GM23338 (cell line): ENCODE data around the gene IL12RB1. TPM values are rescaled to one million over a fixed set of nuclear protein-coding genes. Genes with fewer than 3 reads are reported as not detected.
A peak's percentile ranks its signal among the peaks of the same experiment; 100 is the strongest.

Experiments
- ATAC-seq: fragments of 200-7000 bp; cut with Tn5 transposase; 3 replicates; pipeline ENCODE4 v1.9.1; 2020
- DNase-seq: peaks from one replicate; pipeline ENCODE4 v3.0.0-alpha.2; 2015; ENCODE audit warnings: low spot score
- H2AFZ ChIP-seq: fragments of 200-600 bp; sonication (generic); 2 replicates; pipeline ENCODE4 v1.8.0; 2016; ENCODE audit warnings: antibody characterized with exemption, mild to moderate bottlenecking, moderate library complexity
- H3F3A ChIP-seq: fragments of 200-600 bp; sonication (generic); replicated peaks from 2 replicates; pipeline ENCODE4 v1.8.0; 2017; ENCODE audit warnings: antibody characterized with exemption, mixed run types, low read depth
- H3K27ac ChIP-seq: fragments of 200-600 bp; sonication (generic); 2 replicates; pipeline ENCODE4 v1.6.1; 2016; ENCODE audit warnings: low read depth
- H3K27me3 ChIP-seq: fragments of 200-600 bp; sonication (generic); 2 replicates; pipeline ENCODE4 v1.8.0; 2016; ENCODE audit warnings: mild to moderate bottlenecking, mixed run types, moderate library complexity; ENCODE audit not compliant: insufficient read depth
- H3K36me3 ChIP-seq: fragments of 200-600 bp; sonication (generic); 2 replicates; pipeline ENCODE4 v1.8.0; 2016; ENCODE audit warnings: mild to moderate bottlenecking; ENCODE audit not compliant: insufficient read depth
- H3K4me1 ChIP-seq: fragments of 200-600 bp; sonication (generic); 2 replicates; pipeline ENCODE4 v1.8.0; 2016; ENCODE audit warnings: mild to moderate bottlenecking, moderate library complexity; ENCODE audit not compliant: insufficient read depth
- H3K4me2 ChIP-seq: fragments of 200-600 bp; sonication (generic); 2 replicates; pipeline ENCODE4 v1.7.1; 2017; ENCODE audit warnings: mixed run types
- H3K4me3 ChIP-seq: fragments of 200-600 bp; sonication (generic); 2 replicates; pipeline ENCODE4 v1.6.1; 2016; ENCODE audit warnings: mixed run types
- H3K79me2 ChIP-seq: fragments of 200-600 bp; sonication (generic); replicated peaks from 2 replicates; pipeline ENCODE4 v1.8.0; 2017; ENCODE audit warnings: mild to moderate bottlenecking; ENCODE audit not compliant: insufficient read depth
- H3K9me2 ChIP-seq: fragments of 200-600 bp; sonication (generic); 2 replicates; pipeline ENCODE4 v1.8.0; 2017; ENCODE audit not compliant: insufficient read depth
- H4K20me1 ChIP-seq: fragments of 200-600 bp; sonication (generic); replicated peaks from 2 replicates; pipeline ENCODE4 v1.8.0; 2017; ENCODE audit warnings: mild to moderate bottlenecking; ENCODE audit not compliant: insufficient read depth
- H3K27ac Mint-ChIP-seq: 2 replicates; pipeline ENCODE4 v1.8.0; 2020; ENCODE audit warnings: inconsistent platforms, mild to moderate bottlenecking, moderate library complexity, mixed read lengths
- H3K27me3 Mint-ChIP-seq: 3 replicates; pipeline ENCODE4 v1.8.0; 2022; ENCODE audit warnings: low read depth, mild to moderate bottlenecking, moderate library complexity, mixed read lengths, inconsistent platforms; ENCODE audit not compliant: insufficient read depth, poor library complexity
- H3K36me3 Mint-ChIP-seq: 3 replicates; pipeline ENCODE4 v1.8.0; 2021; ENCODE audit warnings: low read depth, mild to moderate bottlenecking, inconsistent platforms, moderate library complexity, mixed read lengths
- H3K4me1 Mint-ChIP-seq: 3 replicates; pipeline ENCODE4 v1.8.0; 2020; ENCODE audit warnings: mild to moderate bottlenecking, inconsistent platforms, mixed read lengths
- H3K4me3 Mint-ChIP-seq: 3 replicates; pipeline ENCODE4 v1.8.0; 2021; ENCODE audit warnings: moderate library complexity, mild to moderate bottlenecking, inconsistent platforms, mixed read lengths
- H3K9me3 Mint-ChIP-seq: 3 replicates; pipeline ENCODE4 v1.8.0; 2020; ENCODE audit warnings: moderate library complexity, mild to moderate bottlenecking, inconsistent platforms, mixed read lengths
- ZNF331 ChIP-seq: fragments of 250-450 bp; sonication (Bioruptor Pico); IDR thresholded peaks from 2 replicates; pipeline ENCODE4 v1.5.0; 2020; ENCODE audit warnings: low read depth, mild to moderate bottlenecking, moderate library complexity
- polyA plus RNA-seq: library from polyadenylated mRNA; unstranded; fragments of >200 nt; fragmentation: Nextera tagmentation; extraction: Ambion mirVana; gene quantifications from 2 replicates; pipeline ENCODE4 v1.2.1, GENCODE V29; 2016
- total RNA-seq: library from RNA; depleted of rRNA; stranded (reverse); fragments of >200 nt; shearing (Covaris generic); gene quantifications from 2 replicates; pipeline ENCODE4 v1.2.3, GENCODE V29; 2014
- TF ChIP-seq, protein P1 (sequence below): IDR thresholded peaks from 2 replicates; pipeline ENCODE4 v1.6.1; 2016; ENCODE audit warnings: antibody characterized with exemption
- TF ChIP-seq, protein P2 (sequence below), 2 experiments: fragments of 200-600 bp in 1 of 2; sonication (generic) in 1 of 2; conservative IDR thresholded peaks; 2 replicates each; pipeline versions ENCODE4 v1.5.1 to v1.6.1; 2016 to 2017; ENCODE audit warnings: antibody characterized with exemption in 2 of 2, low read depth in 2 of 2, mild to moderate bottlenecking in 2 of 2, moderate library complexity in 1 of 2

The IL12RB1 gene
- total and polyA plus RNA-seq, 2 experiments from 2014 or later: not detected

DNA sequence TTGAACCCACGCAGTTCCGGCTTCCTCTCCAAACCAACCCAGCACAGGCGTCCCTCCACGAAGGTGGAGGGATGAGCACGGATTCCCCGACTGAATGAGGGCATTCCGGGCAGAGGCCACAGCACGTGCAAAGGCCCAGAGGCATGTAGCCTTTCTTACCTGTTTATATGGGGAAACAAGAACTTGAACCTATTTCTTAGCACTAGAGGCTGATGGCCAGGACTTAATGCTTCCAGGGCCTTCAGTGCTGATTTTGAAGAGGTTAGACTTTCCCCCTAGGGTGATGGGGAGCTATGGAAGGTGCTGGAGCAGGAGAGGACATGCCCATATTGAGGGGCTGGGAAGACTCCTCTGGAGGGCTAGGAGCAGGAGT, 12.9 kb upstream of the IL12RB1 start (continued):
- TF ChIP-seq, protein P1, sequence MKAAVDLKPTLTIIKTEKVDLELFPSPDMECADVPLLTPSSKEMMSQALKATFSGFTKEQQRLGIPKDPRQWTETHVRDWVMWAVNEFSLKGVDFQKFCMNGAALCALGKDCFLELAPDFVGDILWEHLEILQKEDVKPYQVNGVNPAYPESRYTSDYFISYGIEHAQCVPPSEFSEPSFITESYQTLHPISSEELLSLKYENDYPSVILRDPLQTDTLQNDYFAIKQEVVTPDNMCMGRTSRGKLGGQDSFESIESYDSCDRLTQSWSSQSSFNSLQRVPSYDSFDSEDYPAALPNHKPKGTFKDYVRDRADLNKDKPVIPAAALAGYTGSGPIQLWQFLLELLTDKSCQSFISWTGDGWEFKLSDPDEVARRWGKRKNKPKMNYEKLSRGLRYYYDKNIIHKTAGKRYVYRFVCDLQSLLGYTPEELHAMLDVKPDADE: no peak
- TF ChIP-seq, protein P2, sequence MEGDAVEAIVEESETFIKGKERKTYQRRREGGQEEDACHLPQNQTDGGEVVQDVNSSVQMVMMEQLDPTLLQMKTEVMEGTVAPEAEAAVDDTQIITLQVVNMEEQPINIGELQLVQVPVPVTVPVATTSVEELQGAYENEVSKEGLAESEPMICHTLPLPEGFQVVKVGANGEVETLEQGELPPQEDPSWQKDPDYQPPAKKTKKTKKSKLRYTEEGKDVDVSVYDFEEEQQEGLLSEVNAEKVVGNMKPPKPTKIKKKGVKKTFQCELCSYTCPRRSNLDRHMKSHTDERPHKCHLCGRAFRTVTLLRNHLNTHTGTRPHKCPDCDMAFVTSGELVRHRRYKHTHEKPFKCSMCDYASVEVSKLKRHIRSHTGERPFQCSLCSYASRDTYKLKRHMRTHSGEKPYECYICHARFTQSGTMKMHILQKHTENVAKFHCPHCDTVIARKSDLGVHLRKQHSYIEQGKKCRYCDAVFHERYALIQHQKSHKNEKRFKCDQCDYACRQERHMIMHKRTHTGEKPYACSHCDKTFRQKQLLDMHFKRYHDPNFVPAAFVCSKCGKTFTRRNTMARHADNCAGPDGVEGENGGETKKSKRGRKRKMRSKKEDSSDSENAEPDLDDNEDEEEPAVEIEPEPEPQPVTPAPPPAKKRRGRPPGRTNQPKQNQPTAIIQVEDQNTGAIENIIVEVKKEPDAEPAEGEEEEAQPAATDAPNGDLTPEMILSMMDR (conservative IDR thresholded peaks at IDR 0.05; ENCODE audit: low read depth in 2 of 2): no peak

DNA sequence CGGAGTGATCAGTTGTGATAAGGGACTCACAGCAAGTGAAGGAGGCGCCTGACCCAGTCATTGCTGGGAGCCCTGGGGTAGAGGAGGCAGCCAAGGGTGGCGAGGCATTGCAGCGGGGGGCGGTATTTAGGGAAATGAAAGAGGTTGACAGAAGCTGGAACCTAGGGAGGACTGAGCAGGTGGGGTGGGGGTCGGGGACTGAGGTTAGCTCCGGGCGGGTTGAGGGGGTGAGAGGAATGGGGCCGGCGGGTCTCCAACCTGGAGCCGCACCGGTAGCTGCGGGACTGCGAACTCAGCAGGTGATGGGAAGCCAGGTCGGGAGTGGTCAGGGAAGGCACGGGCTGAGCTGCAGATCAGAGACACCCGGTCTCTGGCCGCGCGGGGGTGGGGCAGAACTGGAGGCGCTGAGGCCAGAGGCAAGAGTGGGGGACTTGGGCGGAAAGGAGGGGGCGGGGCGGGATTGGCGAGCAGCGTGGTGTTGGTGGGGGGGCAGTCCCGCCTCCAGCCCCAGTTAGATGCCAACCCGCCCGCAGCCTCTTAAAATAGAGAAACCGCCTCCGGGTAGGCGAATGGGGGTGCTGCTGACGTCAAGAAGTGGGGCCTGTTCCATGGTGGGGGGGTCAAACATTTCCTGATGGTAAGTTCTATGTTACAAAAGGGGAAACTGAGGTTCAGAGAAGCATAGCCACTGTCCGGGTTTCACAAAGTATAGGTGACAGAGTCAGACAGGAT, 12.3 kb upstream of the IL12RB1 start:
- peak overlapping the region; percentile 83 for H3K4me2 ChIP-seq
- Mint-ChIP-seq H3K9me3 (no peaks in the 10 kb centered on the region; the same call in 2 of the 3 replicates), H3K27me3 (peaks cover 20% of the 10 kb centered on the region)

More for the DNA sequence above, 12.3 kb upstream of the IL12RB1 start:
- Histone ChIP-seq H3K36me3 (no peaks in the 10 kb centered on the region), H3F3A (peaks cover 8% of the 10 kb centered on the region; the same call in 1 of the 2 replicates), H3K4me1 (peaks cover 11% of the 10 kb centered on the region; the same call in 1 of the 2 replicates), H2AFZ (peak overlapping the region; percentile 74), H3K27ac (no peak overlapping the region), H4K20me1 (no peaks in the 10 kb centered on the region), H3K9me2 (no peaks in the 10 kb centered on the region), H3K79me2 (no peaks in the 10 kb centered on the region), H3K27me3 (peaks cover 16% of the 10 kb centered on the region; the same call in 1 of the 2 replicates), H3K4me3 (peak overlapping the region; percentile 62)
- ATAC-seq: peak; percentile 27
- DNase-seq: peak; percentile 58
- H3K36me3 Mint-ChIP-seq: no peaks in the 10 kb centered on the region
- H3K4me1 Mint-ChIP-seq: peaks cover 15% of the 10 kb centered on the region
- peak overlapping the region; percentile 68 for H3K4me3 Mint-ChIP-seq
- H3K27ac Mint-ChIP-seq: no peak overlapping the region
- TF ChIP-seq ZNF331 (CRISPR knock-in tag): no peak
- TF ChIP-seq, protein P2 (conservative IDR thresholded peaks at IDR 0.05; ENCODE audit: low read depth in 2 of 2): 0 out of 4 replicates have a peak, but pooled peaks of 1 of the 2 experiments have one; percentile 8
